H9 (cell line): Measurements from ENCODE around the gene LYPD6. TPM values are rescaled to one million over a fixed set of nuclear protein-coding genes. Genes with fewer than 3 reads are reported as not detected.

Experiments
- DNase-seq: peaks from one replicate; pipeline ENCODE4 v3.0.0-alpha.2; 2017
- H2AFZ ChIP-seq: one replicate; pipeline ENCODE4 v1.6.1; 2013; ENCODE audit warnings: mild to moderate bottlenecking, low read length, control low read depth, moderate library complexity
- H2AK5ac ChIP-seq: 2 replicates; pipeline ENCODE4 v1.6.1; 2013; ENCODE audit warnings: low read length, control low read depth, mixed read lengths; ENCODE audit not compliant: insufficient read length
- H2BK120ac ChIP-seq: one replicate; pipeline ENCODE4 v1.6.1; 2013; ENCODE audit warnings: low read depth, mild to moderate bottlenecking, low read length, control low read depth, inconsistent platforms; ENCODE audit not compliant: poor library complexity, severe bottlenecking
- H2BK12ac ChIP-seq: 2 replicates; pipeline ENCODE4 v1.6.1; 2013; ENCODE audit warnings: low read length, control low read depth, mixed read lengths, low read depth; ENCODE audit not compliant: insufficient read length
- H2BK15ac ChIP-seq: 2 replicates; pipeline ENCODE4 v1.6.1; 2013; ENCODE audit warnings: low read depth, low read length, control low read depth
- H2BK20ac ChIP-seq: one replicate; pipeline ENCODE4 v1.6.1; 2013; ENCODE audit warnings: low read depth, mild to moderate bottlenecking, low read length, control low read depth, inconsistent platforms; ENCODE audit not compliant: poor library complexity, severe bottlenecking
- H2BK5ac ChIP-seq: 2 replicates; pipeline ENCODE4 v1.6.1; 2013; ENCODE audit warnings: low read length, control low read depth, mixed read lengths; ENCODE audit not compliant: insufficient read length
- H3K14ac ChIP-seq: 2 replicates; pipeline ENCODE4 v1.6.1; 2013; ENCODE audit warnings: low read length, control low read depth; ENCODE audit not compliant: insufficient read depth
- H3K18ac ChIP-seq: 2 replicates; pipeline ENCODE4 v1.6.1; 2013; ENCODE audit warnings: low read depth, mild to moderate bottlenecking, mixed read lengths, low read length, control low read depth; ENCODE audit not compliant: insufficient read length
- H3K23ac ChIP-seq: 2 replicates; pipeline ENCODE4 v1.6.1; 2013; ENCODE audit warnings: low read length, control low read depth, mixed read lengths, low read depth; ENCODE audit not compliant: insufficient read length
- H3K23me2 ChIP-seq: 2 replicates; pipeline ENCODE4 v1.6.1; 2013; ENCODE audit warnings: low read depth, mild to moderate bottlenecking, mixed read lengths, low read length, control low read depth; ENCODE audit not compliant: insufficient read length, poor library complexity, severe bottlenecking
- H3K27ac ChIP-seq: 2 replicates; pipeline ENCODE4 v1.5.1; 2013; ENCODE audit warnings: low read length, control low read depth, mixed read lengths, low read depth; ENCODE audit not compliant: insufficient read length
- H3K27me3 ChIP-seq: 2 replicates; pipeline ENCODE4 v1.6.1; 2013; ENCODE audit warnings: low read length, control low read depth, inconsistent platforms; ENCODE audit not compliant: insufficient read depth
- H3K4ac ChIP-seq: 2 replicates; pipeline ENCODE4 v1.6.1; 2013; ENCODE audit warnings: low read depth, mild to moderate bottlenecking, control low read depth, inconsistent platforms, low read length, moderate library complexity
- H3K4me1 ChIP-seq: 2 replicates; pipeline ENCODE4 v1.6.1; 2013; ENCODE audit warnings: low read length, control low read depth, inconsistent platforms; ENCODE audit not compliant: insufficient read depth
- H3K4me2 ChIP-seq: 2 replicates; pipeline ENCODE4 v1.6.1; 2013; ENCODE audit warnings: low read length, control low read depth, mixed read lengths; ENCODE audit not compliant: insufficient read length, insufficient read depth
- H3K56ac ChIP-seq: 2 replicates; pipeline ENCODE4 v1.6.1; 2013; ENCODE audit warnings: low read depth, mild to moderate bottlenecking, mixed read lengths, low read length, control low read depth; ENCODE audit not compliant: insufficient read length
- H3K79me1 ChIP-seq: 2 replicates; pipeline ENCODE4 v1.6.1; 2013; ENCODE audit warnings: low read depth, mild to moderate bottlenecking, moderate library complexity, low read length, control low read depth, inconsistent platforms; ENCODE audit not compliant: insufficient read depth, poor library complexity, severe bottlenecking
- H3K79me2 ChIP-seq: 2 replicates; pipeline ENCODE4 v1.6.1; 2013; ENCODE audit warnings: low read length, control low read depth, inconsistent platforms; ENCODE audit not compliant: insufficient read depth
- H3K9ac ChIP-seq: 2 replicates; pipeline ENCODE4 v1.6.1; 2013; ENCODE audit warnings: low read length, control low read depth, mixed read lengths; ENCODE audit not compliant: insufficient read length; ENCODE audit errors: extremely low read depth
- H3K9me3 ChIP-seq: one replicate; pipeline ENCODE4 v1.6.1; 2013; ENCODE audit warnings: low read depth, low read length, inconsistent platforms; ENCODE audit not compliant: control insufficient read depth
- H3T11ph ChIP-seq: one replicate; pipeline ENCODE4 v1.6.1; 2013; ENCODE audit warnings: mild to moderate bottlenecking, low read length, control low read depth, inconsistent platforms
- H4K20me1 ChIP-seq: one replicate; pipeline ENCODE4 v1.6.1; 2013; ENCODE audit not compliant: control insufficient read depth, insufficient read length, insufficient read depth
- H4K5ac ChIP-seq: 2 replicates; pipeline ENCODE4 v1.6.1; 2013; ENCODE audit warnings: low read depth, mild to moderate bottlenecking, mixed read lengths, low read length, control low read depth; ENCODE audit not compliant: insufficient read length
- H4K8ac ChIP-seq: replicated peaks from 2 replicates; pipeline ENCODE4 v1.6.1; 2013; ENCODE audit warnings: low read length, control low read depth, mixed read lengths, low read depth; ENCODE audit not compliant: insufficient read length
- H4K91ac ChIP-seq: 2 replicates; pipeline ENCODE4 v1.6.1; 2013; ENCODE audit warnings: low read depth, mild to moderate bottlenecking, moderate library complexity, mixed read lengths, low read length, control low read depth; ENCODE audit not compliant: insufficient read length
- H3K27ac Mint-ChIP-seq, 3 experiments: 2 replicates in 2 of 3; 3 replicates in 1 of 3; pipeline ENCODE4 v1.8.0; 2020 to 2021; ENCODE audit warnings: mixed read lengths in 3 of 3, mild to moderate bottlenecking in 1 of 3, moderate library complexity in 1 of 3
- H3K27me3 Mint-ChIP-seq: 2 replicates; pipeline ENCODE4 v1.8.0; 2021; ENCODE audit warnings: low read depth, mild to moderate bottlenecking, moderate library complexity, mixed read lengths
- H3K36me3 Mint-ChIP-seq, 3 experiments: 2 replicates in 2 of 3; 3 replicates in 1 of 3; pipeline ENCODE4 v1.8.0; 2020 to 2021; ENCODE audit warnings: low read depth in 3 of 3, mixed read lengths in 3 of 3; ENCODE audit not compliant: insufficient read depth in 1 of 3
- H3K4me1 Mint-ChIP-seq, 2 experiments: 2 replicates each; pipeline ENCODE4 v1.8.0; 2020; ENCODE audit warnings: mixed read lengths in 2 of 2
- H3K4me3 Mint-ChIP-seq, 2 experiments: 2 replicates in 1 of 2; 3 replicates in 1 of 2; pipeline ENCODE4 v1.8.0; 2020 to 2021; ENCODE audit warnings: mild to moderate bottlenecking in 2 of 2, mixed read lengths in 2 of 2, moderate library complexity in 1 of 2
- H3K9me3 Mint-ChIP-seq, 2 experiments: 2 replicates in 1 of 2; 3 replicates in 1 of 2; pipeline ENCODE4 v1.8.0; 2020; ENCODE audit warnings: mild to moderate bottlenecking in 2 of 2, mixed read lengths in 2 of 2, moderate library complexity in 1 of 2
- CTCF ChIP-seq: fragments of 200-600 bp; sonication (generic); conservative IDR thresholded peaks from 3 replicates; pipeline ENCODE4 v1.8.0; 2021; ENCODE audit warnings: antibody characterized with exemption, mild to moderate bottlenecking
- total RNA-seq: library from RNA; stranded (reverse); gene quantifications from 2 replicates; pipeline ENCODE4 v1.2.1, GENCODE V29; 2021

The LYPD6 gene
- total RNA-seq, 1 experiment from 2014 or later = 3.0 TPM

GRCh38 chr2:149296031-149296430, 34.4 kb upstream of the LYPD6 start:
- Histone ChIP-seq H3K14ac (no peak overlapping the region), H2AFZ (no peak overlapping the region), H3K9ac (no peak overlapping the region), H4K91ac (no peak overlapping the region), H4K5ac (no peak overlapping the region), H3K27ac (no peak overlapping the region), H3K4me1 (peaks cover 12% of the 10 kb centered on the region; the same call in 1 of the 2 replicates), H4K20me1 (no peaks in the 10 kb centered on the region), H2BK5ac (no peak overlapping the region), H2BK20ac (no peak overlapping the region), H2BK12ac (no peak overlapping the region), H3K27me3 (peaks cover 2% of the 10 kb centered on the region; the same call in 1 of the 2 replicates), H3K4ac (no peak overlapping the region), H3K23ac (no peak overlapping the region), H2AK5ac (no peak overlapping the region), H3K79me2 (no peaks in the 10 kb centered on the region), H2BK120ac (no peak overlapping the region), H3K9me3 (no peaks in the 10 kb centered on the region), H3K79me1 (no peaks in the 10 kb centered on the region), H3K56ac (no peak overlapping the region), H4K8ac (no peak overlapping the region), H3T11ph (no peak overlapping the region), H3K18ac (no peak overlapping the region), H3K4me2 (no peak overlapping the region), H3K23me2 (no peaks in the 10 kb centered on the region), H2BK15ac (no peak overlapping the region)
- DNase-seq = no peak
- TF ChIP-seq CTCF = no peak
- H3K36me3 Mint-ChIP-seq = peaks cover 0 to 4% (median 0%) of the 10 kb centered on the region in 3 experiments; a peak in 1 of 7 replicates
- no peak overlapping the region for H3K4me3 Mint-ChIP-seq
- H3K9me3 Mint-ChIP-seq = no peaks in the 10 kb centered on the region; a peak in 1 of 5 replicates
- peaks cover 4 to 18% of the 10 kb centered on the region in 2 experiments; a peak in 3 of 4 replicates for H3K4me1 Mint-ChIP-seq
- no peak overlapping the region for H3K27ac Mint-ChIP-seq
- H3K27me3 Mint-ChIP-seq = no peaks in the 10 kb centered on the region; the same call in 1 of the 2 replicates
